ENCODE results near the gene AP1G2.
"Not testable (repeated sequence)": the region's sequence is repeated elsewhere in the genome, so short reads cannot be mapped to it uniquely, and the experiment has no call there.

Gene AP1G2

DNA sequence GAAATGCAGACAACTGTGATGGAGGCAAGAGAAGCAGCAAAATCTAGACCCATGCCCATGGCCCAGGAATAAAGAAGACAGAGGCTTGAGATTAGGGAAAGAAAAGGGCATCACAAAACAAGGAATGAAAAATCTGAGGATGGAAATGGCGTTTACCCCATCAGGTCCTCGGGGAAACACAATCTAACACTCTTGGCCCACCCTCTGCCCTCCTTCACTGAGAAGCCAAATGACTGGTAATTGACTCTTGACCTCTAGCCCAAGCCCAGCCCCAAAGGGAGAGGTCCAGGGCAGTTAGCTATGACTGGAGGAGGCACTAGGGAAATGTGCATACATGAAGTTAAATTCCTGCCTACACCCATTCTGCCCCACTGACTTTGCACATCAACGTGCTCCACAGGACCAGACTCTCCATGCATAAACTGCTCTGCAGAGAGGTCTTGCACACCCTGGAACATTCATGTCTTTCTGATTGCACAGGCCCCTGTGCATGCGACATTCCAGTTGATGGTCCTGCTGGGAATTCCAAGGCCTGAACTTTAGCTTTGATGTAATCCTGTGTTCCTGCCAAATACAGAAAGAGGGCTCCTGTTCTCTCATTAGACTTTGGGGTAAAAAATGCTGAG, 21.7 kb downstream of the AP1G2 start:
- Histone ChIP-seq H3K79me2 (ENCODE audit: control insufficient read depth, insufficient read depth, low read length, unreplicated experiment) (no peaks in the 10 kb centered on the region), H3K4me1 (ENCODE audit: control insufficient read depth, insufficient read depth, low read length, unreplicated experiment) (peaks cover 8% of the 10 kb centered on the region), H3K27ac (ENCODE audit: low read depth, low read length) (no peak overlapping the region), H2AFZ (ENCODE audit: low read length, unreplicated experiment) (no peak overlapping the region), H3K36me3 (ENCODE audit: insufficient read depth, low read length) (no peaks in the 10 kb centered on the region), H3K27me3 (ENCODE audit: insufficient read depth, low read length) (peaks cover 21% of the 10 kb centered on the region; the same call in 1 of the 2 replicates), H3K4me3 (ENCODE audit: low read depth, low read length) (no peak overlapping the region)

DNA sequence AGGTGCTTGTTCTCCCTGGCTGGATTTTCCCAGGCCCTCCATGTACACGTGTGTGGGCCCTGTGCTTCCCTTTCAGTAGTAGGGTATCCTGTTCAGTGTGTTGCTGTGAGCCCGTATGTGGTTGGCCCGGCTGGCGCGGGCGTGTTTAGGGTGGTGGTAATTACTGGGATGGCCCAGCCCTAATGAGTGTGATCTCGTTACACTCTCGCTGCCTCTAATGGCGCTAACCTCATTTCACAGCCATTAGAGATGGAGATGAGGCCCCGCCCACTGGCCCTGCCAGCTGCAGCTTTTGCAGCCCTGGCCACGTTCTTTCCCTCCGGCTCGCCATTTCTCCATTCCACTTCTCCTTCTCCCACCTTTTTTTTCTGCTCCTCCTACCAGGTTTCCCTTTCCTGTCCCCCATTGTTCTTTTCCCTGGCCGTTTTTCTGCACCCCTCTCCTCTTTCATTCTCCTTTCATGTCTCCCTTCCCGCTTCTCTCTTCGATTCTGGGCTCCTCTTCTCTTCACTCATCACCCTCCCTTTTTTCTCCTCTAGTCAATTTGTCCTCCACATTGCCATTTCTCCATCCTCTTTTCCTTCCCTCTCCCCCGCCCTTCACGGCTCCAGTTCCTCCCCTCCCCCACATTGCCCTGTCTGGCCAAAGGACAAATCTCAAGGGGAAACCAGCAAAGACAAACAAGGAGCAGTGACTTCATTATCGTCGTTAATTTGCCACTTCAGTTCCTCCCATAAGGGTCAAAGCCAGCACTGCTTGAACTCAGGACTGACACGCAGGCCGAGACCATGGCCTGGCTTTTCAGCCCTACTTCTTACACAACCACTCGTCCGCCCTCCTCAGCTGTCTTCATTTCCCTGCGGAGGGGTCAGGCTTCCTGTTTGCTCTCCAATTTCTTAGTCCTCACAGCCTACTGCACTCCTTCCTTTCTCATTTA, 22.8 kb downstream of the AP1G2 start:
- H2AFZ ChIP-seq (ENCODE audit: low read length, unreplicated experiment): no peak overlapping the region
- H3K79me2 ChIP-seq (ENCODE audit: control insufficient read depth, insufficient read depth, low read length, unreplicated experiment): no peaks in the 10 kb centered on the region
- H3K4me1 ChIP-seq (ENCODE audit: control insufficient read depth, insufficient read depth, low read length, unreplicated experiment): peaks cover 3% of the 10 kb centered on the region
- no peaks in the 10 kb centered on the region for H3K36me3 ChIP-seq (ENCODE audit: insufficient read depth, low read length)
- H3K27ac ChIP-seq (ENCODE audit: low read depth, low read length): no peak overlapping the region
- no peak overlapping the region for H3K4me3 ChIP-seq (ENCODE audit: low read depth, low read length)
- peaks cover 11% of the 10 kb centered on the region; the same call in 1 of the 2 replicates for H3K27me3 ChIP-seq (ENCODE audit: insufficient read depth, low read length)

DNA sequence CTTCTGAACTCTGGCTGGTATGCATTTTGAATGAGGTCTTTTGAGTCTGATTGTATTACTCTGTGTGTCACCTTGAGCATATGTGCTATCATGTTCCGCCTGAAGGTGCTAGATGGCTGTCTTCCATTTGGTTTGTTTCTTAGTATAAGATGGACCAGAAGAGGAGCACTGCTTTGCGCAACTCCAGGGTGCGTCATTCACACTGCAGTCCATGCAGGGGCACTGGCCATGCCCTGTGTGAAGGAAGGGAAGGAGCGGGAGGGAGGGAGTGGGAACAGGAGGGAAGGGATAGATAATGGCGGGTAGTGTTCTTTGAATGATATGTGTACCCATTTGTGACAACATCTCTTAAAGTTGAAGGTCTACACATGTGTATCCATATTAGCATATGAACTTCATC, 24.2 kb downstream of the AP1G2 start:
- H3K36me3 ChIP-seq (ENCODE audit: insufficient read depth, low read length): no peaks in the 10 kb centered on the region
- H3K79me2 ChIP-seq (ENCODE audit: control insufficient read depth, insufficient read depth, low read length, unreplicated experiment): no peaks in the 10 kb centered on the region
- H3K27me3 ChIP-seq (ENCODE audit: insufficient read depth, low read length): no peaks in the 10 kb centered on the region
- H3K4me3 ChIP-seq (ENCODE audit: low read depth, low read length): no peak overlapping the region
- H3K27ac ChIP-seq (ENCODE audit: low read depth, low read length): no peak overlapping the region
- no peak overlapping the region for H2AFZ ChIP-seq (ENCODE audit: low read length, unreplicated experiment)
- peaks cover 9% of the 10 kb centered on the region for H3K4me1 ChIP-seq (ENCODE audit: control insufficient read depth, insufficient read depth, low read length, unreplicated experiment)

GRCh38 chr14:23542261-23542660, 25.3 kb downstream of the AP1G2 start:
- H3K4me3 ChIP-seq (ENCODE audit: low read depth, low read length): no peak overlapping the region
- H3K4me1 ChIP-seq (ENCODE audit: control insufficient read depth, insufficient read depth, low read length, unreplicated experiment): peaks cover 9% of the 10 kb centered on the region
- H3K27ac ChIP-seq (ENCODE audit: low read depth, low read length): no peak overlapping the region
- no peaks in the 10 kb centered on the region for H3K79me2 ChIP-seq (ENCODE audit: control insufficient read depth, insufficient read depth, low read length, unreplicated experiment)
- H3K27me3 ChIP-seq (ENCODE audit: insufficient read depth, low read length): no peaks in the 10 kb centered on the region
- no peaks in the 10 kb centered on the region for H3K36me3 ChIP-seq (ENCODE audit: insufficient read depth, low read length)
- no peak overlapping the region for H2AFZ ChIP-seq (ENCODE audit: low read length, unreplicated experiment)

DNA sequence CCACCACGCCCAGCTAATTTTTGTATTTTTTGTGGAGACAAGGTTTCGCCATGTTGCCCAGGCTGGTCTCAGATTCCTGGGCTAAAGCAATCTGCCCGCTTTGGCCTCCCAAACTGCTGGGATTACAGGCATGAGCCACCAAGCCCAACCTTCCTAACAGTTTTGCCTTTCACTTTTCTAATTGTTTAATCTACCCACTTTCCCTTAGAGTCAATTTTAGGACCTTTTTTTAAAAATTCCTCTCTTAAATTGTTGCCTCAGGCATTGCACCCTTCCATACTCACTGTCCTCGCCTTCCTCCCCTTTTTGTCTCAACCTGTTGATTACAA, 27.5 kb downstream of the AP1G2 start:
- Histone ChIP-seq H3K4me1 (ENCODE audit: control insufficient read depth, insufficient read depth, low read length, unreplicated experiment) (peaks cover 8% of the 10 kb centered on the region), H2AFZ (ENCODE audit: low read length, unreplicated experiment) (no peak overlapping the region), H3K79me2 (ENCODE audit: control insufficient read depth, insufficient read depth, low read length, unreplicated experiment) (no peaks in the 10 kb centered on the region), H3K27ac (ENCODE audit: low read depth, low read length) (no peak overlapping the region), H3K36me3 (ENCODE audit: insufficient read depth, low read length) (no peaks in the 10 kb centered on the region), H3K27me3 (ENCODE audit: insufficient read depth, low read length) (no peaks in the 10 kb centered on the region), H3K4me3 (ENCODE audit: low read depth, low read length) (no peak overlapping the region)

GRCh38 chr14:23539248-23540140, 28.1 kb downstream of the AP1G2 start:
- Histone ChIP-seq H3K27me3 (ENCODE audit: insufficient read depth, low read length) (no peaks in the 10 kb centered on the region), H2AFZ (ENCODE audit: low read length, unreplicated experiment) (peak overlapping the region; percentile 67), H3K27ac (ENCODE audit: low read depth, low read length) (no peak overlapping the region), H3K36me3 (ENCODE audit: insufficient read depth, low read length) (no peaks in the 10 kb centered on the region), H3K4me1 (ENCODE audit: control insufficient read depth, insufficient read depth, low read length, unreplicated experiment) (peaks cover 6% of the 10 kb centered on the region), H3K79me2 (ENCODE audit: control insufficient read depth, insufficient read depth, low read length, unreplicated experiment) (no peaks in the 10 kb centered on the region), H3K4me3 (ENCODE audit: low read depth, low read length) (no peak overlapping the region)

DNA sequence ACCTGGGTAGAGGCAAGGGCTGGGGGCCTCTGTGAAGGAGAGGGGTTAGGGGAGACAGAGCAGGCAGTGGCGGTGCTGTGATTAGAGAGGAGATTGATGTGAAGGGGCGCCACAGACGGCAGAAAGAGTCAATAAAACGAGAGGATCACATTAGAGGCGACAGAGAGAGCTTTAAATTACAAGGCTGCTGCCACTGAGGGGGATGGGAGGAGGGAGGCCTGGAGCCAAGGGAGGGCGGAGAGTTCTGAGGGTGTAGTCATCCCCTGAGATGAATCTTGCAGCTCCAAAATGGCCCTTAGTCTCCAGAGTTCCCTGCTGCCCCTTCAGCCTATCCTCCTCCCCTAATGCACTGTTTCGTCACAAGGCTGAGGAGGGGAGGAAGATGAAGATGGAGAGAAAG, 28.8 kb downstream of the AP1G2 start:
- Histone ChIP-seq H3K36me3 (ENCODE audit: insufficient read depth, low read length) (no peaks in the 10 kb centered on the region), H3K79me2 (ENCODE audit: control insufficient read depth, insufficient read depth, low read length, unreplicated experiment) (no peaks in the 10 kb centered on the region), H3K27ac (ENCODE audit: low read depth, low read length) (no peak overlapping the region), H3K4me3 (ENCODE audit: low read depth, low read length) (no peak overlapping the region), H3K27me3 (ENCODE audit: insufficient read depth, low read length) (no peaks in the 10 kb centered on the region), H3K4me1 (ENCODE audit: control insufficient read depth, insufficient read depth, low read length, unreplicated experiment) (peaks cover 6% of the 10 kb centered on the region), H2AFZ (ENCODE audit: low read length, unreplicated experiment) (peak overlapping the region; percentile 67)

DNA sequence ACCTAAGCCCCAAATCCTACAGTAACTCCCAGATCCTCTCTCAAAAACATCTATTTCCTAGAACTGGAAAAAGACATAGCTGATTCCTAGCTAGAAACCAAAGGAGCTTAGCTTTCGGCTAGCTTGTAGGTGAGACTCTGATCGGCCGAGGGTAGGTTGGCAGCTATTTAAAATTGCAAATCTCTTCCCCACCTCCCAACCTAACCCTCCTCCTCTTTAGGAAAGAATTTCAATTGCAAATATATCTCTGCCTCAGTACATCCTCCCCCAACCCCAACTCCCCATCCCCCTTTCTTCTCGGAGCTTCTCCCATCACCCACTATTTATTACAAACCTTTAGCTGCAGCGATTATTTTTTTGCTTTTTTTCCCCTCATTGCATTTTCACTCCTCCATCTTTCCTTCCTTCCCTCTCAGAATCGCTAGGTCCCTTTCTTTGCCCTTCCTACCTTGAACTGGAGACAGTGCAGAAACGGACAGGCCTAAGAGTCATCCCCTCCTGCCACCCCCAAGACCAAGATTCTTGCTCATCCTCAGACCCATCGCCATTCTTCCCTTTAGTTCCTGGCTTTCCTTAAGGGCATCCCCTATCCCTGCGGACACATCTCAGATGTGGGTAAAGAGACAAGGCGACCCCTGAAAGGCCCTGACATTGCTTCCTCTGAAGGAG, 29.4 kb downstream of the AP1G2 start:
- H3K27ac ChIP-seq (ENCODE audit: low read depth, low read length): no peak overlapping the region
- no peaks in the 10 kb centered on the region for H3K36me3 ChIP-seq (ENCODE audit: insufficient read depth, low read length)
- H3K4me3 ChIP-seq (ENCODE audit: low read depth, low read length): no peak overlapping the region
- H2AFZ ChIP-seq (ENCODE audit: low read length, unreplicated experiment): no peak overlapping the region
- H3K27me3 ChIP-seq (ENCODE audit: insufficient read depth, low read length): no peaks in the 10 kb centered on the region
- H3K4me1 ChIP-seq (ENCODE audit: control insufficient read depth, insufficient read depth, low read length, unreplicated experiment): peaks cover 6% of the 10 kb centered on the region
- no peaks in the 10 kb centered on the region for H3K79me2 ChIP-seq (ENCODE audit: control insufficient read depth, insufficient read depth, low read length, unreplicated experiment)

DNA sequence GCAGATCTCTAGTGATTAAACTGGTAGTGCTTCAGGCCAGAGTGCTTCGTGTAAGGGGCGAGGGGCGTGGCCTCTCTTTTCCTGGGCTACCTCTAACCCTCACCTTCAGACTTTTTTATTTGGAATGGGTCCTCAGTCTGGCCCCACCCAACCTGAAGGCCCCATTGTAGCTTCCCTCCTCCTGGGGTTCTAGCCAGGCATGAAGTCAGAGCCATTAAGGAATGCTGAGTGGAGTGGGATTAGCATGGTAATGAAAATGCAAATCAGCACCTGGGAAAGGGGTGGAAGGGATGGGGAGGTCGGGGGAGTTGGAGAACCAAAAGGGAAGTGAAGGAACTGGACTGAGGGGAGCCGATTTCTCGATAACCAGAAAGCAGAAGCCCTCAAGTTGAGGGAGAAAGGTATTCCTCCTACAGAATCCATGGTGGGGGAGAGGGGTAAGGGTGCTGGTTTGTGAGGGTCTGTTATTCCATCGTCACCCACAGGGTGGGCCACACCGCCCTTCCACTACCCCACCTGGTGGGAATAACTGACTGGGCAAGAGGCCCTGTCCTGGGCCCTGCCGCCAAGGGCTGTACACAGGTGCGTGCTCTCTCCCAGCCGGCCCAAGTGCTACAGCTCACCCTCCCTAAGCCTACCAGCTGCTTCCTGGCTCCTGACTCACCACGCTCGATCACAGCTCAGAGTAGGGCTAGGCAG, 30.1 kb downstream of the AP1G2 start:
- H3K36me3 ChIP-seq (ENCODE audit: insufficient read depth, low read length): no peaks in the 10 kb centered on the region
- no peak overlapping the region for H3K4me3 ChIP-seq (ENCODE audit: low read depth, low read length)
- no peak overlapping the region for H3K27ac ChIP-seq (ENCODE audit: low read depth, low read length)
- peaks cover 6% of the 10 kb centered on the region for H3K4me1 ChIP-seq (ENCODE audit: control insufficient read depth, insufficient read depth, low read length, unreplicated experiment)
- no peak overlapping the region for H2AFZ ChIP-seq (ENCODE audit: low read length, unreplicated experiment)
- H3K79me2 ChIP-seq (ENCODE audit: control insufficient read depth, insufficient read depth, low read length, unreplicated experiment): no peaks in the 10 kb centered on the region
- H3K27me3 ChIP-seq (ENCODE audit: insufficient read depth, low read length): no peaks in the 10 kb centered on the region

DNA sequence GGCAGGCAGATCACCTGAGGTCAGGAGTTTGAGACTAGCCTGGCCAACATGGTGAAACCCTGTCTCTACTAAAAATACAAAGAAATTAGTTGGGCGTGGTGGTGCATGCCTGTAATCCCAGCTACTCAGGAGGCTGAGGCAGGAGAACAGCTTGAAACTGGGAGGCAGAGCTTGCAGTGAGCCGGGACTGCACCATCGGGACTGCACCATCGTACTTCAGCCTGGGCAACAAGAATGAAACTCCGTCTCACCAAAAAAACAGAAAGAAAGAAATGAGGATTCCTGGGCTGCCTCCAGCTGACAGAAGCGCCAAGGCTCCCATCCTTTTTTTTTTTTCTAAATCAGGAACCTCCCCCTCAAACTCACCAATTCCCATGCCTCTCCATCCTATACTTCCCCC, 30.7 kb downstream of the AP1G2 start:
- not testable (repeated sequence) for H3K27ac ChIP-seq (ENCODE audit: low read depth, low read length); H3K36me3 ChIP-seq (ENCODE audit: insufficient read depth, low read length); H2AFZ ChIP-seq (ENCODE audit: low read length, unreplicated experiment); H3K79me2 ChIP-seq (ENCODE audit: control insufficient read depth, insufficient read depth, low read length, unreplicated experiment); H3K4me3 ChIP-seq (ENCODE audit: low read depth, low read length); H3K27me3 ChIP-seq (ENCODE audit: insufficient read depth, low read length); H3K4me1 ChIP-seq (ENCODE audit: control insufficient read depth, insufficient read depth, low read length, unreplicated experiment)
